Omental fat pad (tissue), 4 donors: Measurements from ENCODE around the gene C17orf67. TPM values are rescaled to one million over a fixed set of nuclear protein-coding genes. Genes with fewer than 3 reads are reported as not detected.

Source experiments
- ATAC-seq: fragments of 150-250 bp; one replicate; pipeline ENCODE4 v1.9.1; 2016; ENCODE audit warnings: mild to moderate bottlenecking, moderate library complexity; ENCODE audit not compliant: low FRiP score
- DNase-seq: peaks from one replicate; pipeline ENCODE4 v3.0.0-alpha.2; 2019; ENCODE audit warnings: low spot score
- total RNA-seq, 4 donors: library from RNA; depleted of rRNA; stranded (reverse); fragments of >200 nt; gene quantifications; one replicate each; pipeline ENCODE4 v1.1.0, GENCODE V29; 2016
- TF ChIP-seq, protein P1 (sequence below), 3 donors: fragments of 450-650 bp; IDR thresholded peaks; one replicate each; pipeline ENCODE4 v1.5.1; 2016 to 2017; ENCODE audit warnings: antibody characterized with exemption in 3 of 3, mild to moderate bottlenecking in 3 of 3, moderate library complexity in 2 of 3

Gene C17orf67
- total RNA-seq, 4 donors from 2014 or later: 0.44 to 5.4 (median 1.3) TPM

DNA sequence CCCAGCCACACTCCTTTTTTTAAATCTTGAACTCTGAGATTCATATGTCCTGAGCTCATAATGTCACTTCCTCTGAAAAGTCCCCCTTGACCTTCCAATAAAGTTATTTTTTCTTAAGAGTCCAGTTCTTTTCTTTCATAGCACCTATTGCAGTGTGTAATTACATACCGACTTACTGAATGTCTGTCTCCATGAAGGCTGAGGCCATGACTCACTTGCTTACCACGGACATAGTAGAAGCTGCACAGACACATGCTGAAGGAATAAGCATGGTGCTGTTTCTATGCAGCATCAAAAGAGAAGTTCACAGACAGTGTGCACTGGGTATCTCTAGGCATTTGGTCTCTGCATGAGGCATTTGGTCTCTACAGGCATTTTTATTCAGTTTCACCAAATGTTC, 77.2 kb downstream of the C17orf67 start:
- DNase-seq (no peak), ATAC-seq (no peak)
- TF ChIP-seq, protein P1, sequence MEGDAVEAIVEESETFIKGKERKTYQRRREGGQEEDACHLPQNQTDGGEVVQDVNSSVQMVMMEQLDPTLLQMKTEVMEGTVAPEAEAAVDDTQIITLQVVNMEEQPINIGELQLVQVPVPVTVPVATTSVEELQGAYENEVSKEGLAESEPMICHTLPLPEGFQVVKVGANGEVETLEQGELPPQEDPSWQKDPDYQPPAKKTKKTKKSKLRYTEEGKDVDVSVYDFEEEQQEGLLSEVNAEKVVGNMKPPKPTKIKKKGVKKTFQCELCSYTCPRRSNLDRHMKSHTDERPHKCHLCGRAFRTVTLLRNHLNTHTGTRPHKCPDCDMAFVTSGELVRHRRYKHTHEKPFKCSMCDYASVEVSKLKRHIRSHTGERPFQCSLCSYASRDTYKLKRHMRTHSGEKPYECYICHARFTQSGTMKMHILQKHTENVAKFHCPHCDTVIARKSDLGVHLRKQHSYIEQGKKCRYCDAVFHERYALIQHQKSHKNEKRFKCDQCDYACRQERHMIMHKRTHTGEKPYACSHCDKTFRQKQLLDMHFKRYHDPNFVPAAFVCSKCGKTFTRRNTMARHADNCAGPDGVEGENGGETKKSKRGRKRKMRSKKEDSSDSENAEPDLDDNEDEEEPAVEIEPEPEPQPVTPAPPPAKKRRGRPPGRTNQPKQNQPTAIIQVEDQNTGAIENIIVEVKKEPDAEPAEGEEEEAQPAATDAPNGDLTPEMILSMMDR (IDR thresholded peaks at IDR 0.05): no peak

DNA sequence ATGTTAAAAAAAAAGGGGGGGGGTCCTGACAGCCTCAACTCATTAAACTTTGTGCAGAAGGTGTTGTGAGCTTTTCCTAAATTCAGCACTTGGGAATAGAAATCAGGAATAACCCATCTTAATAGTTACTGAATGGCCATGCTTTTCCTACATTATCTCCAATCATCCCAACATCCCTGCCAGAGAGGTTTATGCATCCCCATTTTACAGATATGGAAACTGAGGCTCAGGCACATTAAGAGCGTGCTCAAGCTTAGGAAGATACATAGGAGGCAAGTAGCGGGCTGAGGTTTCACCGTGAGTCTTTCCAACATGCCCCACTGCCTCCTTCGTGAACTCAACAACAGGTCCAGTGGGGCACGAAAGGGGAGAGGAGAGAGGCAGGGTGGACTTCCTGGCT, 78.4 kb downstream of the C17orf67 start:
- TF ChIP-seq, protein P1 (IDR thresholded peaks at IDR 0.05): no peak
- no peak for ATAC-seq

DNA sequence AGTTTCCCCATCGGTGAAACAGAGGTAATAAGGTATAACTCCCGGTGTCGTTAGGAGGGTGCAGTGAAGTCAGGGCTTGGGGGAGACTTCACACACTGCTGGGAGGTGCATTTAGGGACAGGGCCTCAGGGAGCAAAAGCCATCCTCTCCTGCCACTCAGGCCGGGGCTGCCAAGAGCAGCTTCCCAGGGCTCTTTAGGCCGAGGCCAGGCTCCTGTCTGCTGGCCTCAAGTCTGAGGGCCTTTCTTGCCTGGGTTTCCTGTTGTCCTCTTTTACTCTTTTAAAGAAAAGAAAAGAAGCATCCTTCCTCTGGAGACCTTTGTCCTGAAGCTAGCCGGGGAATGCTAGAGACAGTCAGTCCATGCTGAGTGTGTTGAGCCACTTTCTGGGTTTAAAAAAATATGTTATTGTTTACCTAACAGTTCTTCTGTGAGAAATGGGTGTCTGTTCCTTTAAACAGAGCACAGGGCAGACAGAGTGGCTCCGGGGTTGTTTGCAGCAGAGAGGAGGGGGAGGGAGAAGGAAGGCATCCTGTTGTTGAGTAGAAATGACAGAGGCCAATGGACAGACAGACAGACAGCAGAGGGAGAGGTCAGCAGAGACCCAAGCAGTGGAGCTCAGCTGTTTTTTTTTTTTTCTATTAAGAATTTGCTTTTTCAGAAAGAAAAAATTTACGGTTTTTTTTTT, 79.1 kb downstream of the C17orf67 start:
- ATAC-seq (no peak), DNase-seq (no peak)

More for the DNA sequence above, 78.4 kb downstream of the C17orf67 start:
- no peak for DNase-seq

GRCh38 chr17:56752263-56752836, 81.4 kb downstream of the C17orf67 start:
- TF ChIP-seq, protein P1 (IDR thresholded peaks at IDR 0.05): no peak
- ATAC-seq (no peak), DNase-seq (no peak)

More for the DNA sequence above, 79.1 kb downstream of the C17orf67 start:
- TF ChIP-seq, protein P1 (IDR thresholded peaks at IDR 0.05): no peak

DNA sequence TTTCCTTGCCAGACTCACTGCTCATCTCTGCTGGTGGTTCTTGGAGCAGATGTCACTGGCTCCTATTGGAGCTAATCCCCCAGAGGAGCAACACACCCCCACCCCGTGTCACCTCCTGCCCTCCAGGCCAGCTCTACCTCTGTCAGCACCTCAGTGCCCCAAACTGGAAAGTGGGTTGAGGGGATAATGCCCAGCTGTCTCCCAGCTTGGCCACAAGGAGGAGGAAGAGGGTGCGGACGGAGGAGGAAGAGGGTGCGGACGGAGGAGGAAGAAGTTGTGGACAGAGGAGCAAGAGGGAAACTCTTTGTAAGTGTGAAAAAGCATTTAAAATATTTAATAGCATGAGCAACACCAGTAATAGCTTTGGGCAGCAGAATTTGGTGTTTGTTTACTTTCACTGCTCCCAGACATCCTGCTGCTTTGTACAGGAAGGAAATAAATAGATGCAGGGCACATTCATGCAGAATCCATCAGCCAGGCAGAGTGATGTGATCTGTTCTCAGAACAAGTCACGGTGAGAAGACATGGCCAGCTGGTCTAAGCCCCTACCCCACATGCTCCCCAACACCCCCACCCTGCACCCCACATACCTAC, 82.5 kb downstream of the C17orf67 start:
- ATAC-seq: no peak
- no peak for DNase-seq
- TF ChIP-seq, protein P1 (IDR thresholded peaks at IDR 0.05): no peak

GRCh38 chr17:56744721-56745120, 89.0 kb downstream of the C17orf67 start:
- ATAC-seq (no peak), DNase-seq (no peak)
- TF ChIP-seq, protein P1 (IDR thresholded peaks at IDR 0.05): no peak
